ENCODE data around the gene OXTR. TPM values are rescaled to one million over a fixed set of nuclear protein-coding genes. Genes with fewer than 3 reads are reported as not detected.
A peak's percentile ranks its signal among the peaks of the same experiment; 100 is the strongest.

OXTR gene
- total RNA-seq, 4 donors from 2014 or later = 0.20 TPM; not detected in 3

DNA sequence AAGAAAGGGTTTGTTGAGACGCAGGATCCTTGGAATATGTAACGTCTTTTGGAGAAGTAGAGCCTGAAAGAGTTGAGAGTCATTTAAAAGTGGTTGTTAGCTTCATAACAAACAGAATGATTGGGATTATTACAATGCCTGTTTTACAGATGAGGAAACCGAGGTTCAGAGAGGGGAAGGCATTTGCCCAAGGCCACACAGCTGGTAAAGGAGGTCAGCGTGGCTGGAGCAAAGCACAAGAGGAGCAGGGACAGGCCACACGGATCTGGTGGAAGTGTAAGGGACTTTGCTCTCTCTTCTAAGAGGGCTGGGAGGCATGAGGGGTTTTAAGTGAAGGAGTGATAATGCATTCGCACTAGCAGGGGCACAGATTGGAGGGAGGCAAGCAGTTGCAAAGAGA, 6.2 kb upstream of the OXTR start:
- no peak overlapping the region for H3K4me3 ChIP-seq
- peaks cover 0 to 4% (median 0%) of the 10 kb centered on the region in 3 donors for H3K27me3 ChIP-seq
- DNase-seq (no peak), ATAC-seq (no peak)
- intact Hi-C loops (cut with DNase I; ENCODE audit: low total_unique reads) (no loop called here), in situ Hi-C loops (cut with MboI; ENCODE audit: low sequenced_read_pairs in 4 of 4) (loop anchor here in 1 of 4 donors (10.0 kb wide), 1 partner anchor 111 kb away; no protein-coding TSS in a partner anchor)
- no peaks in the 10 kb centered on the region for H3K36me3 ChIP-seq
- no peaks in the 10 kb centered on the region for H3K9me3 ChIP-seq
- no peak for TF ChIP-seq POLR2A (IDR thresholded peaks at IDR 0.05)
- TF ChIP-seq, protein P1, sequence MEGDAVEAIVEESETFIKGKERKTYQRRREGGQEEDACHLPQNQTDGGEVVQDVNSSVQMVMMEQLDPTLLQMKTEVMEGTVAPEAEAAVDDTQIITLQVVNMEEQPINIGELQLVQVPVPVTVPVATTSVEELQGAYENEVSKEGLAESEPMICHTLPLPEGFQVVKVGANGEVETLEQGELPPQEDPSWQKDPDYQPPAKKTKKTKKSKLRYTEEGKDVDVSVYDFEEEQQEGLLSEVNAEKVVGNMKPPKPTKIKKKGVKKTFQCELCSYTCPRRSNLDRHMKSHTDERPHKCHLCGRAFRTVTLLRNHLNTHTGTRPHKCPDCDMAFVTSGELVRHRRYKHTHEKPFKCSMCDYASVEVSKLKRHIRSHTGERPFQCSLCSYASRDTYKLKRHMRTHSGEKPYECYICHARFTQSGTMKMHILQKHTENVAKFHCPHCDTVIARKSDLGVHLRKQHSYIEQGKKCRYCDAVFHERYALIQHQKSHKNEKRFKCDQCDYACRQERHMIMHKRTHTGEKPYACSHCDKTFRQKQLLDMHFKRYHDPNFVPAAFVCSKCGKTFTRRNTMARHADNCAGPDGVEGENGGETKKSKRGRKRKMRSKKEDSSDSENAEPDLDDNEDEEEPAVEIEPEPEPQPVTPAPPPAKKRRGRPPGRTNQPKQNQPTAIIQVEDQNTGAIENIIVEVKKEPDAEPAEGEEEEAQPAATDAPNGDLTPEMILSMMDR (IDR thresholded peaks at IDR 0.05 in 4 of 5, conservative IDR thresholded peaks at IDR 0.05 in 1 of 5) = no peak
- H3K27ac ChIP-seq = no peak overlapping the region
- H3K4me1 ChIP-seq = no peaks in the 10 kb centered on the region

DNA sequence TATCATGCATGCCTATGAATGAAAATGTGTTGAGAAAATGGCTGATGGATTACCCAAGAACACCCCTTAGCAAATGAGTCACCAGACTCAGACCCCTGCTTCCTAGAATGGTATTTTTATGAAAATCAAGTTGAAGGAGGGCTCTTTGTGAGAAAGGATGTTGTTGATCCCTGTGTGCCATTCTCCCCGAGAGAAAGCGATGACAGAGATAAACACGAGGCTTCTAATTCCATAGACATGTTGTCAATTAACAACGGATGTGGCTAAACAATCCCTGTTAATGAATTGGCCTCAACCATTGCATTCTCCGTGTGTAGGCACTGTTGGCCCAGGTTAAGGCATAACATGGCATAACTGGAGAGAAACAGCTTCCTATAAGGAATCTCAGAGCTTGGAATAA, 5.8 kb upstream of the OXTR start:
- in situ Hi-C loops (cut with MboI; ENCODE audit: low sequenced_read_pairs in 4 of 4) = loop anchor here in 1 of 4 donors (10.0 kb wide), 1 partner anchor 110 kb away; no protein-coding TSS in a partner anchor
- no peak for ATAC-seq
- H3K36me3 ChIP-seq = no peaks in the 10 kb centered on the region
- no peaks in the 10 kb centered on the region for H3K9me3 ChIP-seq
- no peak for DNase-seq
- H3K27ac ChIP-seq = no peak overlapping the region
- TF ChIP-seq POLR2A (IDR thresholded peaks at IDR 0.05) = no peak
- TF ChIP-seq, protein P1 (IDR thresholded peaks at IDR 0.05 in 4 of 5, conservative IDR thresholded peaks at IDR 0.05 in 1 of 5) = no peak
- H3K4me1 ChIP-seq = no peaks in the 10 kb centered on the region
- intact Hi-C loops (cut with DNase I; ENCODE audit: low total_unique reads) = no loop called here
- H3K27me3 ChIP-seq = peaks cover 0 to 9% (median 1%) of the 10 kb centered on the region in 3 donors
- no peak overlapping the region for H3K4me3 ChIP-seq

DNA sequence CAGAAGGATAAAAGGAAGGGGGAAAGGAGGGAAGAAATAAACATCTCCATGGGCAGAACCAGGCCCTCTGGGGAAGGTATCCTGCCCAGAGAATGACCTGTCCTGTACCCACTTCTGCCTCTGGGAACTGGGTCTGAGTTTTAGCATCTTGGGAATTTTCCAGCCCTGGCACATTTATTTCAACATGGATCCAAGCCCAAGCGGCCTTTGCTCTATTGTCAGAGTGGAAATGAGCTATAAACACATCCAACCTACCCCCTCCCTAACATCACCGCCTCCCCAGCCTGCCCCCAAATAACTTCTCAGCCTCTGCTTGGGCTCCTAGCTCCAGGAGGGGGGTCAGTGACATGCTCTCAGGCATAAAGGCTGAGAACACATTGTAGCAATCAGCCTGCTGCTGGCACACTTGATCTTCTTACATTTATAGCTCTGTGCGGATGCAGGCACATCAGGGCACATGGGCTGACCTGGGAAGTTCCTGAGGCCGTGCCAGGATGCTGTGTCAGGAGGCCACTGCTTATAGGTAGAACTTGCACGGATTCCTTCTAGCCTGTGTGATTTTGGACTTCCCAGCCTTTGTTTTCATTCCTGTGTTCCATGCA, 4.6 kb upstream of the OXTR start:
- Histone ChIP-seq H3K4me1 (peaks cover 2% of the 10 kb centered on the region in 2 donors), H3K9me3 (no peaks in the 10 kb centered on the region), H3K27ac (no peak overlapping the region), H3K27me3 (peaks cover 2 to 16% (median 4%) of the 10 kb centered on the region in 3 donors), H3K4me3 (no peak overlapping the region), H3K36me3 (no peaks in the 10 kb centered on the region)
- intact Hi-C loops (cut with DNase I; ENCODE audit: low total_unique reads) = no loop called here
- in situ Hi-C loops (cut with MboI; ENCODE audit: low sequenced_read_pairs in 4 of 4) = loop anchor here in 1 of 4 donors (10.0 kb wide), 1 partner anchor 109 kb away; no protein-coding TSS in a partner anchor
- DNase-seq = no peak
- no peak for TF ChIP-seq POLR2A (IDR thresholded peaks at IDR 0.05)
- TF ChIP-seq, protein P1 (IDR thresholded peaks at IDR 0.05 in 4 of 5, conservative IDR thresholded peaks at IDR 0.05 in 1 of 5) = no peak
- ATAC-seq = no peak

DNA sequence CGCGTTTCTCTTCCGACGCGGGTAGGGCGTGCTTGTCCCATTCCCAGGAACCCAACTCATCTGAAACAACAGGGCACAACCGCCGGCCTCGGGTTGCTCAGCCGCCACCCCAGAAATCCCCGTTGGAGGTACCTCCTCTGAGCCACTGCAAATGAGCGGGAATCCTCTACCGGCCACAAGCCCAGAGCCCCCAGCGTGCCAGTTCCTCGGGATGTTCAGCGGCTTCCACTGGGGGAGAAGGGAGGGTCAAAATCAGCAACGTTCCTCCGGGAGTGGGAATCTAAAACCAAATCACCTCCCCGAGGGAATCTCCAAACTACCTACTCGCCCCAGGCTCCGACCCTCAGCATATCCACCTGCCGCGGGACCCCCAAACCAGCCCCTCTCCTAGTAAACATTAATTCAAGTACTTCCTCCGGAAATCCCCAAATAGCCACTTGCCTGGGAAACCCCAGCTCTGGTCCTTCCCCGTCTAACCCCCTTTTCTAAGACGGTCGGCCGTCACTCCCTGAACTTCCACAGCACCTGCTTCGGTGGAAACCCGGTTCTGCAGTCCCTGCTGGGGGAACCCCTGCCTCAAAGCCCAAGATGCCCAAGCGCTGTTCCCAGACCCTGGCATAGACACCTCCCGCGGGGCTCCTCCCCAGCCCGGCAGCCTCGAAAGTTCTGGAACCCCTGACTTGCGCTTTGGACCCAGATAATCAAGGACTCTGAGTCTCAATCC, 887 bp downstream of the OXTR start:
- ATAC-seq = no peak
- TF ChIP-seq, protein P1 (IDR thresholded peaks at IDR 0.05 in 4 of 5, conservative IDR thresholded peaks at IDR 0.05 in 1 of 5) = no peak
- TF ChIP-seq POLR2A (IDR thresholded peaks at IDR 0.05) = no peak
- intact Hi-C loops (cut with DNase I; ENCODE audit: low total_unique reads) = loop anchor here (1.0 kb wide), 1 partner anchor 105 kb away; no protein-coding TSS in a partner anchor
- DNase-seq = no peak
- Histone ChIP-seq H3K4me3 (peak overlapping the region; percentile 40 to 65 (median 50)), H3K36me3 (no peaks in the 10 kb centered on the region), H3K9me3 (no peaks in the 10 kb centered on the region), H3K27me3 (peaks cover 19 to 35% (median 23%) of the 10 kb centered on the region in 3 donors), H3K27ac (no peak overlapping the region), H3K4me1 (peaks cover 5 to 12% of the 10 kb centered on the region in 2 donors)
- in situ Hi-C loops (cut with MboI; ENCODE audit: low sequenced_read_pairs in 4 of 4) = no loop called here

Measured in gastrocnemius medialis (tissue), 4 donors.